ENCODE results near the gene RPL27A. TPM values are rescaled to one million over a fixed set of nuclear protein-coding genes. Genes with fewer than 3 reads are reported as not detected.

Gene RPL27A
- total and polyA plus RNA-seq, 2 donors (not counting 1 experiment from before 2014, with no cell fraction given) = 1,009 to 1,473 TPM

DNA sequence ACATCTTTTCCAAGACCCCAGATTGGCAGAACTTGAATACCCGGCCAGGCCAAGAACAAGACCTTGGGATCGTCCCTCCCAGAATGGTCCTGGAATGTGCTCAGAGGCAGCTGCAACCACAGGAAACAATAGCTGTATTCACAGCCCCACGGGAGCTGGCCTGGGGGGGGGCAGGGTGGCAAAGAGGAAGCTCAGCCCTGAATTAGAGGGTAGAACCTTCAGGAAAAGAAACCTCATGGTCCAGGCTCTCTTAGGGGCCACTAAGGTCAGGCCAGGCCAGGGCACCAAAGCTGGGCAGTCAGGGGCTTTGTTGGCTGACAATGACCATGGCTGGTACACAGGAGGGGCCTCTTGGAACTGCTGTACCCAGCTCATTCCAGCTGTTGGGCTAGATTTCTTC, 17.3 kb downstream of the RPL27A start:
- POLR2A ChIA-PET = interaction anchor here (0.8 kb wide), 1 partner anchor 11 kb away, joined by 3 read pairs; no protein-coding TSS in a partner anchor
- no peaks in the 10 kb centered on the region for H3K9me3 Mint-ChIP-seq (ENCODE audit: insufficient read depth)
- H3K4me3 Mint-ChIP-seq = no peak overlapping the region
- no peaks in the 10 kb centered on the region for H3K9me3 ChIP-seq (ENCODE audit: control extremely low read depth in 1 of 3, control insufficient read depth in 2 of 3, insufficient read depth in 1 of 3, low read length in 2 of 3)
- CTCF ChIA-PET = no interaction called here
- peaks cover 3% of the 10 kb centered on the region for H3K79me2 ChIP-seq (ENCODE audit: control insufficient read depth, insufficient read depth, low read length)
- no peaks in the 10 kb centered on the region for H3K36me3 ChIP-seq (replicated peaks in 1 of 2; ENCODE audit: control extremely low read depth in 1 of 2, control insufficient read depth in 1 of 2, extremely low read depth in 1 of 2, insufficient read depth in 2 of 2, low read length in 1 of 2)
- no peak for TF ChIP-seq CTCF (IDR thresholded peaks at IDR 0.05)
- TF ChIP-seq EZH2 (IDR thresholded peaks at IDR 0.05; ENCODE audit: borderline replicate concordance, insufficient read depth, low read depth, low read length, poor library complexity, severe bottlenecking) = no peak
- intact Hi-C loops (cut with micrococcal nuclease) = no loop called here
- DNase-seq (no peak), ATAC-seq (ENCODE audit: low read depth) (no peak)
- 8% methylated on average over 3 of the region's 3 CpGs for WGBS (ENCODE audit: insufficient coverage)
- no peak overlapping the region for H3K9ac ChIP-seq (ENCODE audit: low read length)
- no peak overlapping the region for H2AFZ ChIP-seq (ENCODE audit: insufficient read depth, low read depth, low read length, poor library complexity, severe bottlenecking)
- no peak overlapping the region for H3K4me3 ChIP-seq (ENCODE audit: control extremely low read depth in 1 of 5, extremely low read depth in 1 of 5, insufficient read depth in 1 of 5, low read depth in 2 of 5, low read length in 4 of 5)
- H3K27me3 ChIP-seq (replicated peaks in 1 of 4; ENCODE audit: control extremely low read depth in 1 of 4, control insufficient read depth in 3 of 4, insufficient read depth in 4 of 4, low read length in 3 of 4) = no peaks in the 10 kb centered on the region
- peaks cover 12% of the 10 kb centered on the region for H3K4me1 Mint-ChIP-seq
- H3K4me2 ChIP-seq (replicated peaks; ENCODE audit: low read depth, low read length, poor library complexity, severe bottlenecking) = no peak overlapping the region
- no peaks in the 10 kb centered on the region for H3K27me3 Mint-ChIP-seq
- no peak overlapping the region for H3K27ac ChIP-seq (ENCODE audit: low read length in 2 of 2)
- H3K27ac Mint-ChIP-seq = no peak overlapping the region
- H4K20me1 ChIP-seq (ENCODE audit: control insufficient read depth, insufficient read depth, low read length, poor library complexity, severe bottlenecking) = no peaks in the 10 kb centered on the region
- H3K4me1 ChIP-seq (ENCODE audit: control insufficient read depth in 2 of 2, insufficient read depth in 2 of 2, low read length in 2 of 2) = peaks cover 0 to 7% of the 10 kb centered on the region in 2 donors

DNA sequence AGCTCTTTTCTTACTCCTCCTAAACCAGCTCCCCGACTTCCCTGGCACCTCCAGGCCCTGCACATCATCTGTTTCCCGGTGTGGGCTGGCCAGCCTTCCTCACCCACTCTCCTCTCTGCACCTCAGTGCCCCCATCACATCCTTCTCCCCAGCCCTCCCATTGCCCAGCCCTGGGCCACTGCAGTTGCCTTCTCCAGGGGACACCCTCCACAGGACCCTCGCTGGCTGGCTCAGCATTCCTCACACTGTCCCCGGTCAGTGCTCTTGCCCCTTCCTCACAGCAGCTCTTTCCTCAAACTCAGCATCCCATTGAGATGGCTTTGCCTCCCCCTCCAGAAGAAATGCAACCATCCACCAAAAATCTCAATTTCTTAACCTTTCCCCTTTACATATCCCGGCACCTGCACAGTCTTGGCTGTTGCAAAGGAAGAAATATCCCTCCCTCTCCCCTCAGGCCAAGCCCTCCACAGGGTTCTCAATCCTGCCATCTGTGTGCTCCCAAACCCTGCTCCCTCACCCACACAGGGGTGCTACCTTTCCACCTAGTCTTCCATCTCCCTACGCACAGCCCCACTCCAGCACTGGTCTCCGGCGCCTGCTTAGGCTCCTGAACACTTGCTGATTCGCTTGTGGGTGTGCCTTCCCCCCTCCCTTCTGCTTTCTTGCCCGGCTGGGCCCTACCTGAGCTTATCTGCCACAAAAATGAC, 19.5 kb downstream of the RPL27A start:
- TF ChIP-seq CTCF (IDR thresholded peaks at IDR 0.05) = no peak
- no peak for TF ChIP-seq EZH2 (IDR thresholded peaks at IDR 0.05; ENCODE audit: borderline replicate concordance, insufficient read depth, low read depth, low read length, poor library complexity, severe bottlenecking)
- no peaks in the 10 kb centered on the region for H3K9me3 ChIP-seq (ENCODE audit: control extremely low read depth in 1 of 3, control insufficient read depth in 2 of 3, insufficient read depth in 1 of 3, low read length in 2 of 3)
- no peak overlapping the region for H2AFZ ChIP-seq (ENCODE audit: insufficient read depth, low read depth, low read length, poor library complexity, severe bottlenecking)
- 96% methylated on average over 10 of the region's 10 CpGs for WGBS (ENCODE audit: insufficient coverage)
- no peak overlapping the region for H3K27ac ChIP-seq (ENCODE audit: low read length in 2 of 2)
- H3K4me1 ChIP-seq (ENCODE audit: control insufficient read depth in 2 of 2, insufficient read depth in 2 of 2, low read length in 2 of 2) = peaks cover 0 to 7% of the 10 kb centered on the region in 2 donors
- no peaks in the 10 kb centered on the region for H3K9me3 Mint-ChIP-seq (ENCODE audit: insufficient read depth)
- H3K27me3 Mint-ChIP-seq = no peaks in the 10 kb centered on the region
- H3K36me3 ChIP-seq (replicated peaks in 1 of 2; ENCODE audit: control extremely low read depth in 1 of 2, control insufficient read depth in 1 of 2, extremely low read depth in 1 of 2, insufficient read depth in 2 of 2, low read length in 1 of 2) = no peaks in the 10 kb centered on the region
- H3K4me3 Mint-ChIP-seq = no peak overlapping the region
- no peak overlapping the region for H3K27ac Mint-ChIP-seq
- intact Hi-C loops (cut with micrococcal nuclease) = no loop called here
- no peak for ATAC-seq (ENCODE audit: low read depth)
- no peak for DNase-seq
- ChIA-PET CTCF (no interaction called here), POLR2A (no interaction called here)
- H3K4me2 ChIP-seq (replicated peaks; ENCODE audit: low read depth, low read length, poor library complexity, severe bottlenecking) = no peak overlapping the region
- no peaks in the 10 kb centered on the region for H3K79me2 ChIP-seq (ENCODE audit: control insufficient read depth, insufficient read depth, low read length)
- no peaks in the 10 kb centered on the region for H3K27me3 ChIP-seq (replicated peaks in 1 of 4; ENCODE audit: control extremely low read depth in 1 of 4, control insufficient read depth in 3 of 4, insufficient read depth in 4 of 4, low read length in 3 of 4)
- H4K20me1 ChIP-seq (ENCODE audit: control insufficient read depth, insufficient read depth, low read length, poor library complexity, severe bottlenecking) = no peaks in the 10 kb centered on the region
- H3K4me3 ChIP-seq (ENCODE audit: control extremely low read depth in 1 of 5, extremely low read depth in 1 of 5, insufficient read depth in 1 of 5, low read depth in 2 of 5, low read length in 4 of 5) = no peak overlapping the region
- no peak overlapping the region for H3K9ac ChIP-seq (ENCODE audit: low read length)
- H3K4me1 Mint-ChIP-seq = peaks cover 12% of the 10 kb centered on the region

Measured in B cell (primary cell).